GM21786 (cell line): ENCODE measurements around the gene ANKRD55.
"Not testable (repeated sequence)": the region's sequence is repeated elsewhere in the genome, so short reads cannot be mapped to it uniquely, and the experiment has no call there.

Experiments
- ATAC-seq: cut with Tn5 transposase; IDR thresholded peaks from one replicate; pipeline ENCODE4 v1.9.1; 2021; ENCODE audit not compliant: unreplicated experiment

Gene ANKRD55

GRCh38 chr5:56233230-56233629 is at the start of gene ANKRD55:
Gene ANKRD55 (minus strand): TSS chr5:56233330. CDS start chr5:56232913, 417 bp downstream.
- ATAC-seq, result no peak

- ATAC-seq, result no peak
Measured at GRCh38 chr5:56282216-56282615, 49.1 kb upstream of the ANKRD55 start.

GRCh38 chr5:56281489-56282165 is 48.5 kb upstream of the ANKRD55 start:
- ATAC-seq, result no peak

GRCh38 chr5:56279979-56280378 is 46.8 kb upstream of the ANKRD55 start:
- no peak for ATAC-seq

- ATAC-seq, result no peak
Measured at GRCh38 chr5:56279291-56279690, 46.2 kb upstream of the ANKRD55 start.

GRCh38 chr5:56278335-56278753 is 45.2 kb upstream of the ANKRD55 start:
- no peak for ATAC-seq

- no peak for ATAC-seq
Measured at GRCh38 chr5:56277573-56277972, 44.4 kb upstream of the ANKRD55 start.

- ATAC-seq, result no peak
Measured at GRCh38 chr5:56273376-56273955, 40.3 kb upstream of the ANKRD55 start.

GRCh38 chr5:56272765-56273164 is 39.6 kb upstream of the ANKRD55 start:
- no peak for ATAC-seq

- ATAC-seq, result peak; percentile 87
Measured at GRCh38 chr5:56270568-56271392, 37.6 kb upstream of the ANKRD55 start.

GRCh38 chr5:56270058-56270457 is 36.9 kb upstream of the ANKRD55 start:
- peak; percentile 17 for ATAC-seq

- no peak for ATAC-seq
Measured at GRCh38 chr5:56269216-56269927, 36.2 kb upstream of the ANKRD55 start.

- ATAC-seq, result not testable (repeated sequence)
Measured at GRCh38 chr5:56268707-56269106, 35.6 kb upstream of the ANKRD55 start.

GRCh38 chr5:56267856-56268255 is 34.7 kb upstream of the ANKRD55 start:
- no peak for ATAC-seq

- no peak for ATAC-seq
Measured at GRCh38 chr5:56264417-56265025, 31.4 kb upstream of the ANKRD55 start.

- no peak for ATAC-seq
Measured at GRCh38 chr5:56262279-56262678, 29.1 kb upstream of the ANKRD55 start.

GRCh38 chr5:56259002-56259511 is 25.9 kb upstream of the ANKRD55 start:
- peak; percentile 50 for ATAC-seq

- ATAC-seq, result not testable (repeated sequence)
Measured at GRCh38 chr5:56257763-56258529, 24.8 kb upstream of the ANKRD55 start.

- ATAC-seq, result no peak
Measured at GRCh38 chr5:56257010-56257409, 23.9 kb upstream of the ANKRD55 start.

- no peak for ATAC-seq
Measured at GRCh38 chr5:56255502-56255901, 22.4 kb upstream of the ANKRD55 start.
